Measurements from ENCODE around the gene SYT15.
"Not testable (repeated sequence)": the region's sequence is repeated elsewhere in the genome, so short reads cannot be mapped to it uniquely, and the experiment has no call there.

Gene SYT15

DNA sequence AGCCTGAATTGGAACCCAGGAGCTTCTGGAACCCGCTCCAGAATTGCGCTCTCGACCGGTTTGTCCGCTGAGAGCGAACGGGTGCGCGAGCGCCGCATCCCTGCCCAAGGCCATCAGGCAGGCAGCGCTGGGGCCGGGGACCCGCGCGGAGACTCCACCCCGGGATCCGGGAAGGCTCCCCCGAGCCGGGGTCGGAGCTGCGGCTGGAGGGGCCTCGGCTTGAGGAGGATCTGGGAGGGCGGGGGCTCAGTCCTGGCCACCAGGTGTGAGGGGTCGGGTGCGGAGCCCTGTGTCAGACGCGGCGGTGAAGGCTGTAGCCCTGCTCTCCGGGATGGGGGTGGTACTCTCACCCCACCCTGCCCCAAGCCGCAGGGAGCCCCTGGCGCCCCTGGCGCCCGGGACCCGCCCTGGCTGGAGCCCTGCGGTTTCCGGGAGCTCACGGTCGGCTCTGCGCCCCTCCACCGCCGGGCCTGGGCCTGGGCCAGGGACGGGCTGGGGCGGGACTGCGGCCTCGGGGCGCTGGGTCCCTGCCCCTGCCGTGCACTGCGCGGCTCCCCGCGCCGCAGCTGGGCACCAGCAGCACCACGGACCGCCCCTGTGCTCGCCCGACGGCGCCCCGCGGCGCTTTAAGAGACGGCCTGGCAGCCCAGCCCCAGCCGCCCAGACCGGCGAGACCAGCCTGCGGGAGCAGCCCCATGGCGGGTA is at the start of gene SYT15:
TSS of gene SYT15 (plus strand) at position 655 of the 705 bp plus-strand sequence. CDS start at position 696, 41 bp downstream.
- not testable (repeated sequence) for DNase-seq (ENCODE audit: low spot score)

DNA sequence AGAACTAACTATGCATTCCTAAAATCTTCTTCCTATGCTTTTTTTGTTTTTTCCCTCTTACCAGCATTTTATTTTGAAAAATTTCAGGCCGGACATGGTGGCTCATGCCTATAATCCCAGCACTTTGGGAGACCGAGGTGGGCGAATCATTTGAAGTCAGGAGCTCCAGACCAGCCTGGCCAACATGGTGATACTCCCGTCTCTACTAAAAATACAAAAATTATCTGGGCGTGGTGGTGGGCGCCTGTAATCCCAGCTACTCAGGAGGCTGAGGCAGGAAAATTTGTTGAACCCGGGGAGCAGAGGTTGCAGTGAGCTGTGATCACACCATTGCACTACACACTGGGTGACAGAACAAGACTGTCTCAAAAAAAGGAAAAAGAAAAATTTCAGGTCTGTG is 49.2 kb upstream of the SYT15 start:
- not testable (repeated sequence) for DNase-seq (ENCODE audit: low spot score)

DNA sequence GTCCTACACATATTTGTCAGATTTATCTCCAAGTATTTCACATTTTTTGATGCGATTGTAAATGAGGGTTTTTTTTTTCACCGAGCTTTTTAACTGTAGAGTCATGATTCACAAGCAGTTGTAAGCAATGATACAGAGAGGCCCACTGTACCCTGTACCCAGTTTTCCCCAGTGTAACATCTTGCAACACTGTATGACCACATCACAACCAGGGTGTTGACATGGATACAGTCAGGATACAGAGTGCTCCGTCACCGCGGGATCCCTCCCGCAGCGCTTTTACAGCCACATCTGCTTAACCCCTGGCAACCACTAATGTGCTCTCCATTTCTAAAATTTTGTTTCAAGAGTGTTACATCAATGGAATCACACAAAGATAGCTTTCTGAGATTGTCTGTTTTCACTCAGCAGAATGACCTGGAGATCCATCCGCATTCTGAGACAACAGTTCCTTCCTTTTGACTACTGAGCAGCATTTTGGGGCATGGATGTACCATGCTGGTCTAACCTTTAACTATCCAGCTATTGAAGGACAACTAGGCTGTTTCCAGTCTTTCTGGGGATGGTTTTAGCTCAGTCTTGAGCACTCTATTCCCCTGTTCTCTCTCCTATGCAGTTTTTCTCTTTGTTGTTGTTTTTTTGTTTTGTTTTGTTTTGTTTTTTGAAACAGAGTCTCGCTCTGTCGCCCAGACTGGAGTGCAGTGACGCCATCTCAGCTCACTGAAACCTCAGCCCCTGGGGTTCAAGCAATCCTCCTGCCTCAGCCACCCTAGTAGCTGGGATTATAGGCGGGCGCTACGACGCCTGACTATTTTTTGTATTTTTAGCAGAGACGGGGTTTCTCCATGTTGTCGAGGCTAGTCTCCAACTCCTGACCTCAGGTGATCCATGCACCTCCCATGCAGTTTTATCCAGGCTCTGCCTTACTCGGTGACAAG is 48.4 kb upstream of the SYT15 start:
- DNase-seq (ENCODE audit: low spot score) = no peak

DNA sequence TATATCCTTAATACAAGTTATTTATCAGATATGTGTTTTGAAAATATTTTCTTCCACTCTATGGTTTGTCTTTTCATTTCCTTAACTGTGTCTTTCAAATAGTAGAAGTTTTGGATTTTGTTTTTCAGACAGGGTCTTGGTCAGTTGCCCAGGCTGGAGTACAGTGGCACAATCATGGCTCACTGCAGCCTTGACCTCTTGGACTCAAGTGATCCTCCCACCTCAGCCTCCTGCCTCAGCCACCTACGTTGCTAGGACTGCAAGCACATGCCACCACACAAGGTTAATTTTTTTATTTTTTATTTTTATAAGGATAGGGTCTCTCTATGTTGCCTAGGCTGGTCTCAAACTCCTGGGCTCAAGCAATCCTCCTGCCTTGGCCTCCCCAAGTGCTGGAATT is 46.7 kb upstream of the SYT15 start:
- DNase-seq (ENCODE audit: low spot score) = not testable (repeated sequence)

DNA sequence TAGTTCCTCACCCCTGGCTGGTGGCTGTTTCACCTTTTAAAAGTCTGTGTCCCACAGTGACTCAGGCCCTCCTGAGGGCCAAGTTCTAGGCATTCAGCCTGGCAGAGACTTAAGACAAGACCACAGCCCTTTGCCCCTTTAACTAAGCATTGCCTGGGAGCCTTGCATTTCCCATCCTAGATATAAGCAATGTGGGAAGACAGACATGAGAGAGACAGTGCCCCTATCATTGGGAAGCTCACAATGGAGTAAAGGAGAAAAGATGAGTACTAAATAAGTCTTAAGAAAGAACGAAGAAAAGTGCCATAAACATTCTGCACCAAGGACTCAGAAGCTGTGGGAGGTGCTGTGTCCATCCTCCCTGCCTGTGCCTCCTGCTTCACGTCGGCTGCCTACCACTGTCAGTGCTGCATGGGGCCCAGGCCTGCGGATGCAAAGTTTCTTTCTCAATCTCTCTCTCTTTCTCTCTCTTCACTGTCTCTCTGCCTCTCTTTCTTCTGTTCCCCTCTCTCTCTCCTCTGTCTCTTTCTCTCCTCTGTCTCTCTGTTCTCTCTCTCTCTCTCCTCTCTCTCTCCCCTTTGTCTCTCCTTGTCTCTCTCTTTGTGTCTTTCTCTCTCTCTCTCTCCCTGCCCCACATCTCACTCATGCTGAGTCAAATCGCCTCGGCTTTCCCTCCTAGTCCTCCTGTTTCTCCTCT is 44.0 kb upstream of the SYT15 start:
- no peak for DNase-seq (ENCODE audit: low spot score)

DNA sequence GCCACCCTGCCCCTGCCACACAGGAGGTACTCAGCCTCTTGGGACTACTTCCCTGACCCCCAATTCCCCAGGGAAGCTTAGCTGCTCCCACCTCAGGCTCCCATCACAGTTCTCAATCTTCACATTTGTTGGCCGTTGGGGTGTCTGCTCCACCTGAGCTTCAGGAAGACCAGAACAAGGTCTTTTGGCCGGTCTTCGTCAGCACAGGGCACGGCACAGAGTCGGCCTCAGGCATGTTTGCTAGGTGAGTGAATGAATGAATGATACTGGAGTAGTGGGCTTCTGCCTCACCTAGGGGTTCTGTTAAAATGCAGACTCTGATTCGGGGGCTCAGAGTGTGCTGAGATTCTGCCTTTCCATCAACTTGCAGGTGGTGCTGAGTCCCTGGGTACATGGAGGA is 42.8 kb upstream of the SYT15 start:
- no peak for DNase-seq (ENCODE audit: low spot score)

DNA sequence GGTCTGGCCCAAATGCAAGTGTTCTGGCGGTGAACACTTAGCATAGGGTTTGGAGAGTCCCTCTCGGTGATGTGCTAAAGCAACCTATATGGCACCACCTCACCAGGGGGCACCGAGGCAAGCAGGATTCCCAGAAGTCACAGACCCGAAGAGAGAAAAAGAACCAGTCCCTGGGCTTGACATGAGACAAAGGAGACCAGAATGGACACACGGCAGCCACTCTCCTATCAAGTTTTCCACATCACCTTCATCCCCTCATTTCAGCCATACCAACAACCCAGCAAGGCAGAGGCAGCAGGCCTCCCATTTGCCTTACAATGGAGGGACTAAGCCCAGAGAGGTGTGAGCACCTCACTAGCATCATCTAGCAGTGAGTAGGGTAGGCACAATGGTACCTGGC is 42.1 kb upstream of the SYT15 start:
- no peak for DNase-seq (ENCODE audit: low spot score)

DNA sequence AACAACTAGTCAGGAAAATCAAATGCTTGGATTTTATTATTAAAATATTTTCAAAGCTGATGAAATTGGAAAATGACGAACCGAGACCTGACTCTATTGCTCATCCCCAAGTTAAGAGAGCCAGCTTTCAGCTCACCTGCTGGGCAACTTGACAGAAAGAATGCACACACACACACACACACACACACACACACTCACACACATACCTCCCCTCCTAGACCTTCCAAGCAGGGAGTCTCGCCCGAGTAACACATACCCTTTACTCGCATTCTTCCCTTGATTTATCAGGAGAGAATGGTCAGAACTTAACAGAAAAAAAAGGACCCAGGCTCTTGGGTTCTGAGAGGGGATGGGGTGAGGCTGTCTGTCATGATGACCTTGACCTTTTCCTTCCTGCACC is 41.6 kb upstream of the SYT15 start:
- no peak for DNase-seq (ENCODE audit: low spot score)

DNA sequence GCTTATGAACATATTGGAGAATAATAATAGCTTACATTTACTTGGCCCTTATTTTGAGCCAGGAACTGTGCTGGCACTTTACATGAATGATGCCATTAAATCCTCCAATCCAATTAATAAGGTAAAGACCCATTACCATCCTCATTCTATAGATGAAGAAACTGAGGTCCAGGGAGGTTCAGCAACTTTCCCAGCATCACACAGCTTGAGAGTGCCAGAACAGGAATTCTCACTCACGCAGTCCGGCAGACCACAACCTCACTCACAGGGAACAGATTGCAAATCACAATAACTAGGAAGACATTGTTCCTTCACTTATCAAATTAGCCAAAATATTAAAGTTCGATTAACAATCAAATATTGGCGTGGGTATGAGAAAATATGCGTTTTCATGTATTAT is 40.8 kb upstream of the SYT15 start:
- no peak for DNase-seq (ENCODE audit: low spot score)

DNA sequence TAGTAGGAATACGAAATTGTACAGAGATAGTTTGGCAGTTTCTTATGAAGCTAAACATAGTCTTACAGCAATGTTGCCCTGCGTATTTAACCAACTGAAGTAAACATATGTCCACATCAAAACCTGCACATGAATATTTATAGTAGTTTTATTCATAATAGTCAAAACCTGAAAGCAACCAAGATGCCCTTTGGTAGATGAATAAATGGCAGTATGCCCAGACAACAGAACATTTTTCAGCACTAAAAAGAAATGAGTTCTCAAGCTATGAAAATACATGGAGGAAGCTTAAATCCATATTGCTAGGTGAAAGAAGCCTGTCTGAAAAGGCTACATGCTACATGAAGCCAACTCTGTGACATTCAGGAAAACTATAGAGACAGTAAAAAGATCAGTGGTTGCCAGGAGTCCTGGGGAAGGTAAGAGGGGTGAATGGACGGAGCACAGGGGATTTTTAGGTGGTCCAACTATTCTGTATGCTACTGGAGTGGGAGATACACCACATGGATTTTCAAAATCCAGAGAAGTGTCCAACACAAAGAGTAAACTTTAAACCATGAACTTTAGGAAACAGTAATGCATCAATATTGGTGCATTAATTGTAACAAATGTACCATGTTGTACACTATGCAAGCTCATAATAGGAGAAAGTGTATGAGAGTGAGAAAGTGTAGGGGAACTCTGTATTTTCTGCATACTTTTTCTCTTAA is 40.1 kb upstream of the SYT15 start:
- no peak for DNase-seq (ENCODE audit: low spot score)

DNA sequence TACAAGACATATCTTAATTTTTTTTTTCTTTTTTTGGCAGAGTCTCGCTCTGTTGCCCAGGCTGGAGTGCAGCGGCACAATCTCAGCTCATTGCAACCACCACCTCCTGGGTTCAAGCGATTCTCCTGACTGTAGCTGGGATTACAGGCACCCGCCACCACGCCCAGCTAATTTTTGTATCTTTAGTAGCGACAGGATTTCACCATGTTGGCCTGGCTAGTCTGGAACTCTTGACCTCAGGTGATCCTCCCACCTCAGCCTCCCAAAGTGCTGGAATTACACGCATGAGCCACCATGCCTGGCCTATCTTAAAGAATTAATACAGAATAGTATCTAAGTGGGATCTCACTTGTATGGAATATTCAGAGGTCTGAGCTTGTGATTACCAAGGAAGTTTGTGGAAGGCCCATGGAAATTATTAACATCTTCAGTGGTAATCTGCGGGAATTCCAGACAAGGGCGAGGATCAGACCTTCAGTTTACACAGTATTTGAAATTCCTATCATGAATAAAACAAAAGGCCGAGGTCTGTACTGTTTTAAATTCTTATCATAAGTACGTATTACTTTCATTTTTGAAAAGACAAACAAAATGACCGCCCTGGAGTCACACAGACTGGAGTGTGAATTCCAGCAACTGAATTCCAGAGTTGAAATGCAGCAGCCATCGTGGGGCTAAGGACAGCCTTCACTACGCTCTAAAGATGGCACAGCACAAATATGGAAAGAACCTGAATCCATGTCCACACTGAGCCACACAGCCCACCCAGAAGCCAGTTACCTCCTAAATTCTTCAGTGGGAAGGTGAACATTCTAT is 39.1 kb upstream of the SYT15 start:
- no peak for DNase-seq (ENCODE audit: low spot score)

DNA sequence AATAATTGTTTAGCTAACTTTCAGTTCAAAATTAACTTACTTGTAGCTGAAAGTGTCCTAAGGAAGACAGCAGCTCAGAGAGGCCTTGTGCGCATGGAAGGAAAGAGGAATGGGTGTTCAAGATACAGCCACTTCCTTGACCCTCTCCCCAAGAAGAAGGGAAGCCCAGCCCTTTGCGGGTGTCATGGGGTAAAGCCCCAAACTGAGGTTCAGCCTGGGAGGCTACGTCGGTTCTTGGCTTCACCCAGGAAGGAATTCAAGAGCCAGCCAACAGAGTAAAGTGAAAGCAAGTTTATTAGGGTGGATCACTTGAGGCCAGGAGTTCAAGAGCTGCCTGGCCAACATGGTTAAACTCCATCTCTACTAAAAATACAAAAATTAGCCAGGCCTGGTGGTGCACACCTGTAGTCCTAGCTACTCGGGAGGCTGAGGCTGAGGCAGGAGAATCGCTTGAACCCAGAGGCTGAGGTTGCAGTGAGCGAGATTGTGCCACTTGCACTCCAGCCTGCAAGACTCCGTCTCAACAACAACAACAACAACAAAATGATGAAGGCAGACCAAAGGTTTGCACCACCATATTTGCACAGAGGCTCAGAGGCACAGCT is 38.4 kb upstream of the SYT15 start:
- DNase-seq (ENCODE audit: low spot score) = no peak

DNA sequence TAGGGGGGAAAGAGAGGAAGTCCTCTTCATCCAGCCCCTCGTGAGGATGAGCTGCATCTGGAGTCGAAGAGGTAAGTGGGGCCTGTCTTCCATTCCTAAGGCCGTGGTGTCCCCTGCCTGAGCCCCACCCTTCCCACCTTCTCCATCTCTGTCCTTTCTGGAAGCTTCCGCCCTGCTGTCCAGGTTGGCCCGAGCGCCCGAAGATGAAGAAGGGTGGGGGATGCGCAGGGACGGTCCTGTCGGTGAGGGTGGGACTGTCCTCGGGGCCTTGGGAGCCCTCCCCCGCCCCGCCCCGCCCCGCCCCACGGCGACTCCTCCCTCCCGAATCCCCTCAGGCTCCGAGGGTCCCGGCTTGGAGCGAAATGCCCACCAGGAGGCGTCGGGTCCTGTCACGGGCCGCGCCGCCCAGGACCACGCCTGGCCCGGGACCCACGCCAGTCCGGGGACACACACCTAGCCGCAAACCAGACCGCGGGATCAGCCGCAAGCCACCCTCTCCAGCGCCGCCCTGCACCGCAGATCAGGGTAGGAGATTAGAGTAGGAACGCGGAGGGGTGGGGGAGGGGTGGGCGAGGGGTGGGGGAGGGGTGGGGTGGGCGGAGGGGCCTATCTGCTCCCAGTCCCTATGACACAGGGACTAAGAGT is 37.8 kb upstream of the SYT15 start:
- no peak for DNase-seq (ENCODE audit: low spot score)

DNA sequence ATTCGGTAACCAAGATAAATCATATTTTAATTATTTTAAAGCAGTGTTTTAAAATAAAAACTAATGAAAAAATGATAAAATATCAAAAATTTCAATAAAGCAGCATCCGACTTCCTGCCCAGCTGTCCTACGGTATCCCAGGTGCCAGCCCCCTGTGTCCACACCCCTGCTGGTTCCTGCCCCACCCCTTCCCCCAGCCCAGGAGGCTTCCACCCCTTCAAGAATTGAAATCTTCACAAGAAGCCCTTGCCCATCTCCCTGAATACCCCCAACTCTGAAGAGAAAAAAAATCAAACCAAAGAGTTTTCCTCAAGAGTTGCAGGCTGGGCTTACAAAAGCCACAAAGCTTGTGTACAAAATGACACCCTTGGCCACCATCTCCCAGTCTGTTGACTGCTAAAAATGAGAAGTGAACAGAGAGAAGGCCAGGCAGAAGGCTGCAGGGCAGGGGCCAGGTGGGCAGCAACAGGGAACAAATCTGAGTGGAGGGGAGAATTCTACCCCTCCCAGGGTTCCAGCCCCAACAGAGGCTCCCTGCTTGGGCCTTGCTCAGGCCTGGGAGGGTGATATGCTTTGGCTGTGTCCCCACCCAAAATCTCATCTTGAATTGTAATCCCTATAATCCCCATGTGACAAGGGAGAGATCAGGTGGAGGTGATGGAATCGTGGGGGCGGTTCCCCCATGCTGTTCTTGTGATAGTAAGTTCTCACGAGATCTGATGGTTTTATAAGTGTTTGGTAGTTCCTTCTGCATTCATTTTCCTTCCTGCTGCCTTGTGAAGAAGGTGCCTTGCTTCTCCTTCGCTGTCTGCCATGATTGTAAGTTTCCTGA is 37.0 kb upstream of the SYT15 start:
- DNase-seq (ENCODE audit: low spot score) = no peak

DNA sequence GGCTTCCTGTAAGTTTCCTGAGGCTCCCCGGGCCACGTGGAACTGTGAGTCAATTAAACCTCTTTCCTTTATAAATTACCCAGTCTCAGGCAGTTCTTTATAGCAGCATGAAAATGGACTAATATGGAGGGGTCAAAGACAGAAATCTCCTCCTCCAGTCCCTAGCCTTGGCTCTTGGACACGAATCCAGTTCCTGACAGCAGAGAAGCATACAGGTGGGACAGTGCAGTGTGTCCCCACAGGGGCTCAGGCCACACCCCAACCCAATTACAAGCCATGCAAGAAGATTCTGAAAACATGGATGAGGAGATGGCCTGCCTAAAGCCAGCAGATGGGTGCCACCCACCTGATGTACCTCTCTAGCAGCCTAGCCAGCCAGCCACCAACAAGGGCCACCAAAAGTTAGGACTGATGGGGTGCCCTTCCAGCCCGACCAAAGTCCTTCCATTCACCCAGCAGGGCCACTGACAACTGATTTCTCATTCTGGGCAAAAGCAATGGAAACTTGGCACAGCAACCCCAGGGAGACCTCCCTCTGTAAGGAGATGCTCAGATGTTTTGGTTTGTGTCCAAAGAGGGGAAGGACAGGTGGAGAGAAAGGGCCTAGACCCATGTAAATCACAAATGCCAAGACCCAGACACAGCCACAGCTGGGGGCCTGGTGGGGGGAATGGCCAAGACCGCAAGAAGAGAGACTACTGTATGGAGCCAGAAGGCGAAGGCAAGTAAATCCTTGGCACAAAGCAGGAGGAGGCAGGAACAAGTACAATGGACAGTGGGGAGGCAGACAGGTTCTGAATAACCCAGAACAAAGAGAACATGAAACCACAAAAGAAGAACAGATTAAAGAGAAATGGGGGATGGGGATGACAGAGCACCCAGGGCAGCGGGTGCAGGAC is 36.1 kb upstream of the SYT15 start:
- DNase-seq (ENCODE audit: low spot score) = no peak

DNA sequence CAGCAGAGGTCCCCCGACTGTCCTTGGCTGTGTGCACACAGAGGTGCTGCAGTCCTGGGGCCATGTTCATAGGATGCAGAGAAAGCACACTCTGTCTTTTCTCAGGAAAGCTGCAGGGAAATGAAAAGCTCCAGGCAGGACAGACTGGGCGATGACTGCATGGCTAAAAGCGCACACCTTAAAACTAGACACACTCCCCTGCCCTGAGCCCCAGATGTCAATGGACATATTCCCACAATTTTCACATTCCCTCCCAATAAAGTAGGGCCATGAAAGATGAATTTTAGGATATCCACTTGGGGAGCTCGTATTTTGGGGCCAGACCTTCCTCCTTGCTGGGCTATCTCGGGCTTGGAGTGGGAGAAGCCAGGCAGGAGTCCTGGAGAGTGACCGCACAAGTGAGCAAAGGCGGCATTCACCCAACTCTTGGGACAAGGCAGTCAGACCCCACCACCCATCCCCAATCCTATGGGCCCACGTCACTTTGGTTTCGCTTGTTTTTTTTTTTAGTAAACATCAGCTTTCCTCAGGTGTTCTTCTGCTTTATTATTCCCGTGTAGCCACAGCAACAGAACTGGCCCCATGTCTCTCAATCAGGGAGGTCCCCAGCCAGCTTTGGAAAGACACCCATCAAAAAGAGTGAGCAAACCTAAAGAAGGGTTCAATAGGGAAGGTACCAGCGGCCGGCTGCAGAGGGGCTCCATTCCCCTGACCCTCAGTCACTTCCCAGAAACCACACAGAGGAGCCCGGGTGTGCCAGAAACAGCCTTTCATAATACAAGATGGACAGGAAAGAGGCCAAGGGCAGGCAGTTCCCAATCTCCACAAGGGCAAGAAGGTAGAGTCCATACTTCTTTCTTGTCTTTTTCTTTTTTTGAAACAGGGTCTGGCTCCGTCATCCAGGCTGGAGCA is 35.2 kb upstream of the SYT15 start:
- DNase-seq (ENCODE audit: low spot score) = no peak

All from Ammon's horn (tissue), 1 donor.